Measurements from ENCODE around the gene SLC25A42. TPM values are rescaled to one million over a fixed set of nuclear protein-coding genes. Genes with fewer than 3 reads are reported as not detected.

SLC25A42 gene
- total RNA-seq, 1 donor from 2014 or later, result 2.8 TPM

DNA sequence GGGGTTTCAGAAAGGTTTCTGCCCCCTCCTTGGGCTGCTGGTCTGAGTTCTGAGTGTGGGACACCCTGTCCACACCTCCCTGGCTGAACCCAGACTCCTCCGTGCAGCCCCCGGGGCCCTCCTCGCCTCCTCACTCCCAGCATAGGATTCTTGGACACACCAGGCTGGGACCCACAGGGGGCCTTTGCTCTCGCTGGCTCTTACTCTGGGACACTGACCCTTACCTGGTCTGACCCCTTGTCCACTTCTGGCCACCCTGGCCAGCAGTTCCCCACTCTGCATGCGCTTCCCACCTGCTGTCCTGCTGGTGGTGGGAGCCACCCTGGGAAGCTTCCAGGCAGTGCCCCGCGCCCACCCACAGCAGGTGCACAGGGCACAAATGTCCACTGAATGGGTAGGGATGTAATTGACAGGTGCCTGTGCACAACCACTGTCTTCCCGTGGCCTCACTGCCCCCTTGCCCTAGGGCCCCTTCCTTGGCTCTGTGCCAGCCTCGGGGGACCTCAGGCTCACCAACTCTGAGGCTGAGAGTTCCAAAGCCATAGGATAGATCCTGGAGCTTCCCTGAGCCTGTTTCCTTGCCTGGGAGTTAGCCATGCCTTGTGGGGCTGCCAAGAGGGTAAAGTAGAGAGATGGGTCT, 7.0 kb upstream of the SLC25A42 start:
- TF ChIP-seq, protein P1, sequence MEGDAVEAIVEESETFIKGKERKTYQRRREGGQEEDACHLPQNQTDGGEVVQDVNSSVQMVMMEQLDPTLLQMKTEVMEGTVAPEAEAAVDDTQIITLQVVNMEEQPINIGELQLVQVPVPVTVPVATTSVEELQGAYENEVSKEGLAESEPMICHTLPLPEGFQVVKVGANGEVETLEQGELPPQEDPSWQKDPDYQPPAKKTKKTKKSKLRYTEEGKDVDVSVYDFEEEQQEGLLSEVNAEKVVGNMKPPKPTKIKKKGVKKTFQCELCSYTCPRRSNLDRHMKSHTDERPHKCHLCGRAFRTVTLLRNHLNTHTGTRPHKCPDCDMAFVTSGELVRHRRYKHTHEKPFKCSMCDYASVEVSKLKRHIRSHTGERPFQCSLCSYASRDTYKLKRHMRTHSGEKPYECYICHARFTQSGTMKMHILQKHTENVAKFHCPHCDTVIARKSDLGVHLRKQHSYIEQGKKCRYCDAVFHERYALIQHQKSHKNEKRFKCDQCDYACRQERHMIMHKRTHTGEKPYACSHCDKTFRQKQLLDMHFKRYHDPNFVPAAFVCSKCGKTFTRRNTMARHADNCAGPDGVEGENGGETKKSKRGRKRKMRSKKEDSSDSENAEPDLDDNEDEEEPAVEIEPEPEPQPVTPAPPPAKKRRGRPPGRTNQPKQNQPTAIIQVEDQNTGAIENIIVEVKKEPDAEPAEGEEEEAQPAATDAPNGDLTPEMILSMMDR (IDR thresholded peaks at IDR 0.05; ENCODE audit: insufficient read depth, low read length, poor library complexity, severe bottlenecking), result no peak

DNA sequence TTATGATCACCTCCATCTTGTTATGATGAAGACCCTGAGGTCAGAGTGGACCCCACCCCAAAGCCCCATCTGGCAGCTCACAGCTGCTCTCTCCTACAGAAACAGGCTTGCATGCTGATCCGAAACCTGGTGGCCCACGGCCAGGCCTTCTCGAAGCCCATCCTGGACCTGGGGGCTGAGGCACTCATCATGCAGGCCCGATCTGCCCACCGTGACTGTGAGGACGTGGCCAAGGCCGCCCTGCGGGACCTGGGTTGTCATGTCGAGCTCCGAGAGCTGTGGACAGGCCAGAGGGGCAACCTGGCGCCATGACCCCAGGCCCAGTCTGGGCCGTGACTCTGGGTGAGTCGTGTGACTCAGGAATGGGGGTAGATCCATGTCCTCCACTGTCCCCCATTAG, 6.5 kb upstream of the SLC25A42 start:
- Histone ChIP-seq H3K4me3 (ENCODE audit: low read depth, low read length) (no peak overlapping the region), H3K36me3 (ENCODE audit: control insufficient read depth, insufficient read depth, low read length) (no peaks in the 10 kb centered on the region), H3K27me3 (ENCODE audit: control insufficient read depth, insufficient read depth, low read length) (no peaks in the 10 kb centered on the region)
- DNase-seq (ENCODE audit: low read depth), result no peak
- TF ChIP-seq, protein P1 (IDR thresholded peaks at IDR 0.05; ENCODE audit: insufficient read depth, low read length, poor library complexity, severe bottlenecking), result no peak

More for the DNA sequence above, 7.0 kb upstream of the SLC25A42 start:
- H3K36me3 ChIP-seq (ENCODE audit: control insufficient read depth, insufficient read depth, low read length), result peaks cover 1% of the 10 kb centered on the region
- no peaks in the 10 kb centered on the region for H3K27me3 ChIP-seq (ENCODE audit: control insufficient read depth, insufficient read depth, low read length)
- DNase-seq (ENCODE audit: low read depth), result no peak
- H3K4me3 ChIP-seq (ENCODE audit: low read depth, low read length), result no peak overlapping the region

DNA sequence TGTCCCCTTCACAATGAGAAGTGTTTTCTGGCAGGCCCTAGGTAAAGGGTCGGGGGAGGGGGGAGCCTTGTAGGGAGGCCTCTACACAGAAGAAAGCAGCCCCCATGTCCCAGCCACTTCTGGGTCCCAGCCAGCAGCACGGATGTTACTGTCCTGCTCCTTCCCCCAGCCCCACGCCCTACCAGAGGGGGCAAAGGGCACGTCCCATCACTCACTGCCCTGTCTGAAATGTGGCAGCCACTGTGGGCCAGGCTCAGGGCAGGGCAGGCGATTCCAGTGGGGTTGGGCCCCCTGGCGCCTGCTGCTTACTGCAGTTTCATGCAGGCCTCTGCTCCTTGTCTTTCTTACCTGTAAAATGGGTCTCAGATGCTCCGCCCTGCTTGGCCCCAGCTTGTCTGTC, 6.1 kb upstream of the SLC25A42 start:
- H3K36me3 ChIP-seq (ENCODE audit: control insufficient read depth, insufficient read depth, low read length), result no peaks in the 10 kb centered on the region
- H3K27me3 ChIP-seq (ENCODE audit: control insufficient read depth, insufficient read depth, low read length), result no peaks in the 10 kb centered on the region
- H3K4me3 ChIP-seq (ENCODE audit: low read depth, low read length), result no peak overlapping the region
- TF ChIP-seq, protein P1 (IDR thresholded peaks at IDR 0.05; ENCODE audit: insufficient read depth, low read length, poor library complexity, severe bottlenecking), result no peak
- no peak for DNase-seq (ENCODE audit: low read depth)

DNA sequence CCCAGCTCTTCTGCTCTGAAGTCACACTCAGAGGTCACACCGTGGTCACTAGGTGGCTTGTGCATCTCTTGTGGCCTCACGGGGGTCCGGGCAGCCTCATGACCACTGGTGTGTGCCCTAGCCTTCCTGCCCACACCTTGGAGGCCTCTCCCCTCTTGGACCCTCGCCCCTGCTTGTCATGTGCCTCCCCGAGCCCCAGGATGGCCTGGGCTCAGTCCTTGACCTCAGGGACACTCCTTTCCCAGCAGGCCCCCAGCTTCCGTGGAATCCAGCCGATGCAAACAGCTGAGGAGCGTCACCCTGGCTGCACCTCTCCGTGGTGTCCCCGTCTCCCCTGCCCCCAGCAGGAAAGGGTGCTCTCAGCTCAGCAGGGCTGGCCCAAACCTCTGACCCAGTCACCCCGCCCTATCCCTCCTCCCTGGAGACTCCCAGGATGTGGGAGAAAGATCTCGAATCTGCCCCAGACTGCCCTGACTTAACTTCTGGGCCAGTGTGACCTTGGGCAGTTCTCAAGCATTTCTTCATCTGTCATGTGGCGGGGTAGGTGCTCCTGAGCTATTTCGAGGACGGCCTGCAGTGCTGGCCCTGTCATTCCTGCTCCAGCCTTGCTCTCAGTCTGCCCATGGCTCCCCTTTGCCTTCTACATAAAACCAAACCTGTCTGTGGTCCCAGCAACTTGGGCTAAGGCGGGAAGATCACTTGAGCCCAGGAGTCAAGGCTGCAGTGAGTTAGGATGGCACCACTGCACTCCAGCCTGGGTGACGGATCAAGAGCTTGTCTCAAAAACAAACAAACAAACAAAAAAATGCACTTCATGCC, 4.6 kb upstream of the SLC25A42 start:
- no peak overlapping the region for H3K4me3 ChIP-seq (ENCODE audit: low read depth, low read length)
- no peak for DNase-seq (ENCODE audit: low read depth)
- H3K36me3 ChIP-seq (ENCODE audit: control insufficient read depth, insufficient read depth, low read length), result no peaks in the 10 kb centered on the region
- no peaks in the 10 kb centered on the region for H3K27me3 ChIP-seq (ENCODE audit: control insufficient read depth, insufficient read depth, low read length)
- TF ChIP-seq, protein P1 (IDR thresholded peaks at IDR 0.05; ENCODE audit: insufficient read depth, low read length, poor library complexity, severe bottlenecking), result no peak

DNA sequence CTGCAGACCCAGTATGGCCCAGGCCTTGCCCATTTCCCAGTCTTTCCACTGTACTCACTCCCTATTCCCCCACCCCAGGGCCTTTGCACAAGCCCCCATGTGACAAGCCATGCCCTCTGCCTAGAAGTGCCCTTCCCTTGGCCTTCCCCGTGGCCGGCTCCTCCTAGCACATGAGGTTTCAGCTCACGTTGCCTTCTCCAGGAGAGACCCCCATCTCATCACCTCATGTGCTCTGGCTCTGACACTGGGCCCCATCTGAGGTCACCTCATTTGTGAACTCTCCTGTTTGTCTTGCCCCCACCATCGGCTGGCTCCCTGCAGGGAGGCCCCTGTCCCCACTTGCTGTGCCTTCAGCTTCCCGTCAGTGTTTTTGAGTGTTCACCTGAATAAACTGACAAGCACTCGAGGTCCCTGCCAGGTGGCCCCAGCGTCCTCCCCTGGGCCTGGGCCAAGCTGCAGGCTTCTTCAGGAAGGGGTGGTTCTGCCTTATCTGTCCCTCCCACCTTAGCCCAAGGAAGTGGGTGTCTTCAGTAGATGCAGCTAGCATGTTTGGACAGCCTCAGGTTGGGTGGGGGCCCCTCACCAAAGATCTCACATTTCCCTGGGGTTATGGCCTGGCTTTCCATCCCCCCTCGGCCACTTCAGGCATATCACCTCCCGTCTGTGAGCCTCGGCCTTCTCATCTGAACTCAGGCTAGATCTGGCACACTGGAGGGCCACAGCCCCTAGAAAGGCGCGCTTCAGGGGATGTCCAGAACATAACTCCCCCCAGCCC, 3.8 kb upstream of the SLC25A42 start:
- no peaks in the 10 kb centered on the region for H3K27me3 ChIP-seq (ENCODE audit: control insufficient read depth, insufficient read depth, low read length)
- DNase-seq (ENCODE audit: low read depth), result no peak
- H3K4me3 ChIP-seq (ENCODE audit: low read depth, low read length), result no peak overlapping the region
- H3K36me3 ChIP-seq (ENCODE audit: control insufficient read depth, insufficient read depth, low read length), result no peaks in the 10 kb centered on the region
- TF ChIP-seq, protein P1 (IDR thresholded peaks at IDR 0.05; ENCODE audit: insufficient read depth, low read length, poor library complexity, severe bottlenecking), result no peak

Data from kidney epithelial cell (primary cell).